Right ventricle myocardium inferior (tissue), 1 donor: ENCODE results near the gene CCND1. TPM values are rescaled to one million over a fixed set of nuclear protein-coding genes. Genes with fewer than 3 reads are reported as not detected.
A peak's percentile ranks its signal among the peaks of the same experiment; 100 is the strongest.

ENCODE experiments used
- ATAC-seq: fragments of 200-7000 bp; cut with Tn5 transposase; one replicate; pipeline ENCODE4 v1.9.1; 2020; ENCODE audit warnings: mild to moderate bottlenecking, moderate library complexity
- DNase-seq: peaks from one replicate; pipeline ENCODE4 v3.0.0; 2021; ENCODE audit errors: missing footprints
- intact Hi-C: fragments of 100-400 bp; cut with DNase I; formaldehyde crosslinking; loops from one replicate; pipeline ENCODE4 v1.11.0; 2022
- long read RNA-seq: library from polyadenylated mRNA; unstranded; transcript quantifications from one replicate; pipeline ENCODE4 v2.0.0, GENCODE V29; 2021
- total RNA-seq: library from RNA; stranded (reverse); fragmentation: NEBNext Ultra II Directional; extraction: Animal tissue kit (Norgen Biotek cat#: 25700); gene quantifications from one replicate; pipeline ENCODE4 v1.2.1, GENCODE V29; 2021
- donor health status: DM: no; HTN: yes; CAD: no; lungs with severe emphysema.

CCND1 gene
- total RNA-seq, result 145 TPM
- long read RNA-seq, full-length matches to known transcripts, result 13 of 58 reads
- long read RNA-seq, partial matches to known transcripts, result 44 of 58 reads
- long read RNA-seq, other reads (novel, unspliced or antisense), result 1 of 58 reads

DNA sequence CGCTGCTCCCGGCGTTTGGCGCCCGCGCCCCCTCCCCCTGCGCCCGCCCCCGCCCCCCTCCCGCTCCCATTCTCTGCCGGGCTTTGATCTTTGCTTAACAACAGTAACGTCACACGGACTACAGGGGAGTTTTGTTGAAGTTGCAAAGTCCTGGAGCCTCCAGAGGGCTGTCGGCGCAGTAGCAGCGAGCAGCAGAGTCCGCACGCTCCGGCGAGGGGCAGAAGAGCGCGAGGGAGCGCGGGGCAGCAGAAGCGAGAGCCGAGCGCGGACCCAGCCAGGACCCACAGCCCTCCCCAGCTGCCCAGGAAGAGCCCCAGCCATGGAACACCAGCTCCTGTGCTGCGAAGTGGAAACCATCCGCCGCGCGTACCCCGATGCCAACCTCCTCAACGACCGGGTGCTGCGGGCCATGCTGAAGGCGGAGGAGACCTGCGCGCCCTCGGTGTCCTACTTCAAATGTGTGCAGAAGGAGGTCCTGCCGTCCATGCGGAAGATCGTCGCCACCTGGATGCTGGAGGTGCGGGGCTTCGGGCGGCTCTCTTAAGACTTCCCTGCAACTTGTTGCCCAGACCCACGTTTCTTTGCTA is at the start of gene CCND1:
TSS of gene CCND1 (plus strand) at position 162 of the 587 bp plus-strand sequence. CDS start at position 320, 158 bp downstream.
- DNase-seq (no peak), ATAC-seq (peak; percentile 44)
- intact Hi-C loops, result loop anchor here (2.0 to 5.0 kb wide), 2 partner anchors 198 to 519 kb away; no protein-coding TSS in a partner anchor

DNA sequence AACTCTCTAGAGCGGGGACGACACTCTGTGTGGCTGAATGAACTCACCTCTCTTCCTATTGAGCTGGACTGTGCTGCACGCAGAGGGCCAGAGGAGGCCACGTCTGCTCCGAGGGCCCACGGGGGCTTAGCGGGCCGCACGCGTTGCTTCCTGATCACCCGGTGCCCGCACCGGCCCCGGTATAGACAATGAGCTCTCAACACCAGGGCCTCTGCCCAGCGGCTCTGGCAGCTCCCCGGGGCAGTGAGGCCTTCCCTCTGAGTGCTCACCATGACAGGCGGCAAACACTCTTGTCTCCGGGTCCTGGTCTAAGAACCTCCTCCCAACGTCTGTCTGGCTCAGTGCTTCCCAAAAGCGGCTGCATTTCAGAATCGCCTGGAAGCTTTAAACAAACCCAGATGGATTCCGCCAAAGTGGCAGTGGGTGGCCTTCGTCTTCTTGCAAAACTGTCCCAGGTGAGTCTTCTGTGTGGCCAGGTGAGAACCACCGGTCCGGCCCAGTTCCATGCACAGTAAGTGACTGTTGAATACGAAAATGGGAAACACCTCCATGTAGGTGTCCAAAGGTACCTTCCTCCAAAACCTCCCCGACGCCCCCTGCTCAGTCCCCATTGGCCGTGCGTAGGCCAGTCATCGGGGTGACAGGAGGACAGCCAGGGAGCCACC is 47.8 kb upstream of the CCND1 start:
- DNase-seq (no peak), ATAC-seq (no peak)
- intact Hi-C loops, result no loop called here

DNA sequence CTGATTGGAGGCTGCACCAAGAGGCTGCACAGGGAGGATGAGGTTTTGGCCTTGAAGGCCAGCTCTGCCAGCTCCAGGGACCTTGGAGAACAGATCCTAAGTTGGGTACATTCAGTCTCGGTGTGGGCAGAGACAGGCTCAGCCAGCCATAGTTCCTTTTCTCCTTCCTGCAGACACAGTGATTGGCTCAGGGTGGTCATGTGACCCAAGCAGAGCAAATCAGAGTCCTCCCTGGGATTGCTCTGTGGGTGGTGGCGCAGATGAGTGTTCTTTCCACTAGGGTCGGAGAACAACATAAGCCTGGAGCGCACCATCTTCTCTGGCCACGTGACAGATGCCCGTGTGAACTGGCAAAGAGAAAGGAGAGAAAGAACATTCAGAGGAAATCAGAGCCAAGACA is 47.1 kb upstream of the CCND1 start:
- ATAC-seq, result no peak
- intact Hi-C loops, result no loop called here
- DNase-seq, result no peak

GRCh38 chr11:69594481-69594880 is 46.5 kb upstream of the CCND1 start:
- intact Hi-C loops, result no loop called here
- ATAC-seq (no peak), DNase-seq (no peak)

DNA sequence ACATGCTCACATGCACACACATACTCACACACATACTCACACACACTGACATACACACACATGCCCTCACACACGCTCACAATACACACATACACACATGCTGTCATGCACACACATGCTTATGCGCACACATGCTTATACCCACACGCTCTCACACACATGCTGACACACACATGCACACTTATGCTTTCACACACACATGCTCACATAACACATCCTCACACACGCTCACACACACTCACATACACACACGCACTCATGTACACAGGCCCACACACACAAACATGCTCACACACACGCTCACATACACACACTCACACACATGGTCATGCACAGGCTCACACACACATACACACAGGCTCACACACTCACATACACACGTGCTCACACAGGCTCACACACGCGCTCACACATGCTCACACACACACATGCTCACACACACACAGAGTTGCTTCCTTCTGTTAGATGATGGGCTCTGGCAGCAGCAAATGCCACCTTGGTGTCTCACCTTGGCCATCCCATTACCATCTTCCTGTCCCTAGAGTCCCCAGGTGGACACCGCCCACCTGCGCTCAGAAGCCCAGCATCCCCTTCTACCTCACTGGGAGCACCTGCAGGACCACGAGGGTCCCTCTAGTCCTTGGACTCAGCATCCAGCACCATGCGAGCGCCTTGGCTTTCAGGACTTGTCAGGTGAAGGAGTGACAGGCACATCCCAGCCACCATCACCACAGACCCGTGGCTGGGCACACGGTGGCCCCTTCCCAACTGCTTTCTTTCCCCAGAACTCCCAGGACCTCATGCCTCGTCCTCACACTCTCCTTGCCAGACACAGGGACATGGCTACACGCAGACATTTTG is 44.9 kb upstream of the CCND1 start:
- ATAC-seq (no peak), DNase-seq (no peak)
- intact Hi-C loops, result no loop called here

GRCh38 chr11:69598147-69598546 is 42.8 kb upstream of the CCND1 start:
- intact Hi-C loops, result no loop called here
- DNase-seq, result no peak
- ATAC-seq, result no peak

DNA sequence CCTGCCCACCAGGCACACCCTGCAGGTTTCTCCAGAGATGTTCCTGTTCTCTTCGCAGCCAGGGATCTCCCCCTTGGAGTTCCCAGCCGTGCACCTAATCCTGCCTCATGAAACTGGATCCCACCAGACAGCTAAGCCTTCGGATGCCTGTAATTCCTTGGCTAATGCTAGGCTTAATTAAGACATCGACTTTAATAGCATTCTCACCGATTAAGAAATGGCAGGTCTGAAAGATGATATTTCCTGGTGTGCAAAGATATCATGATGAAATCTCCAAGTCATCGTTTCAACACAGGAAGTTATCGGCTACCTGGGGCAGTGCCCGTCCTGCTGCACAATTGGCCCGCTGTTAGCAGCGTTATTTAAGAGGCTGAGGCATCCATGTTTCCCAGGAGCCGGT is 41.5 kb upstream of the CCND1 start:
- ATAC-seq (no peak), DNase-seq (no peak)
- intact Hi-C loops, result no loop called here

- intact Hi-C loops, result no loop called here
- DNase-seq, result no peak
- no peak for ATAC-seq
These were observed 41.0 kb upstream of the CCND1 start for GRCh38 chr11:69600001-69600400.

- DNase-seq (no peak), ATAC-seq (no peak)
- intact Hi-C loops, result no loop called here
These were observed 39.7 kb upstream of the CCND1 start for GRCh38 chr11:69601011-69601975.

GRCh38 chr11:69603111-69603836 is 37.7 kb upstream of the CCND1 start:
- DNase-seq, result no peak
- ATAC-seq, result no peak
- intact Hi-C loops, result no loop called here

DNA sequence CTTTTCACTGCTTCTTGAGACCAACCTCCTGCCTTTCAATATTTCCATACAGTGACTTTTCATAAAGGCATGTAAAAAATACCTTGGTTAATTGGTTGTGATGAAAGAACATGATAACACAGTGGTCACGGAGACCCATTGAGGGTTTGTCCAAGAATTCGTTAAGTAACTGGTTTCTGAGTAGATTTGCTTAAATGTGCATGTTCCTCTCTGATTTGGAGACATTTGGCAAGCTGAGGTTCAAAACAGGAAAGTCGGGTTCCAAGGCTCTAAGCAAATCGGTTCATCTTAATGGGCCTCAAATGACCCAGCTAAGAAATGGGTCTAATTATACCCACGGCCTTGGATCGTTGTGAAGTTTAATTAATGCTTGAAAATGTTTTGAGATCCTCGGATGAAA is 36.9 kb upstream of the CCND1 start:
- no peak for DNase-seq
- intact Hi-C loops, result no loop called here
- ATAC-seq, result no peak

GRCh38 chr11:69605737-69606526 is 35.0 kb upstream of the CCND1 start:
- no peak for ATAC-seq
- intact Hi-C loops, result no loop called here
- no peak for DNase-seq

DNA sequence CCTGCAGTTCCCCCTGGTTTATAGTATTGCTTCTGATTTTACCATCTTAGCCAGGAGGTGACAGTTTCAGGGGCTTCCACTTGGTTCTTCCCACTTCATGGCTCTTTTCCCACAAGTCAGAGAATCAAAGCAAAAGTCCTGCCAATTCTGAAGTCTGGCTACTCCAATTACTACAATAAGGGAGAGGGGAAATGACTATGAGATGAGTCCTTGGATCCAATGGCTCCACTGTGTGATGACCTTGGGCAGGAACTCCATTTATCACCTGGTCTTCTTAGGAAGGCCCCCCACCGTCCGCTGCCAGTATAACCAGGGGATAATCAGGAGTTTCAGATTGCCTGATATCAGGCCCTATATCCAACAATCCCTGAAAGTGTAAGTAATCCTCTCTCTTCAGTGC is 31.6 kb upstream of the CCND1 start:
- ATAC-seq (no peak), DNase-seq (no peak)
- intact Hi-C loops, result no loop called here

DNA sequence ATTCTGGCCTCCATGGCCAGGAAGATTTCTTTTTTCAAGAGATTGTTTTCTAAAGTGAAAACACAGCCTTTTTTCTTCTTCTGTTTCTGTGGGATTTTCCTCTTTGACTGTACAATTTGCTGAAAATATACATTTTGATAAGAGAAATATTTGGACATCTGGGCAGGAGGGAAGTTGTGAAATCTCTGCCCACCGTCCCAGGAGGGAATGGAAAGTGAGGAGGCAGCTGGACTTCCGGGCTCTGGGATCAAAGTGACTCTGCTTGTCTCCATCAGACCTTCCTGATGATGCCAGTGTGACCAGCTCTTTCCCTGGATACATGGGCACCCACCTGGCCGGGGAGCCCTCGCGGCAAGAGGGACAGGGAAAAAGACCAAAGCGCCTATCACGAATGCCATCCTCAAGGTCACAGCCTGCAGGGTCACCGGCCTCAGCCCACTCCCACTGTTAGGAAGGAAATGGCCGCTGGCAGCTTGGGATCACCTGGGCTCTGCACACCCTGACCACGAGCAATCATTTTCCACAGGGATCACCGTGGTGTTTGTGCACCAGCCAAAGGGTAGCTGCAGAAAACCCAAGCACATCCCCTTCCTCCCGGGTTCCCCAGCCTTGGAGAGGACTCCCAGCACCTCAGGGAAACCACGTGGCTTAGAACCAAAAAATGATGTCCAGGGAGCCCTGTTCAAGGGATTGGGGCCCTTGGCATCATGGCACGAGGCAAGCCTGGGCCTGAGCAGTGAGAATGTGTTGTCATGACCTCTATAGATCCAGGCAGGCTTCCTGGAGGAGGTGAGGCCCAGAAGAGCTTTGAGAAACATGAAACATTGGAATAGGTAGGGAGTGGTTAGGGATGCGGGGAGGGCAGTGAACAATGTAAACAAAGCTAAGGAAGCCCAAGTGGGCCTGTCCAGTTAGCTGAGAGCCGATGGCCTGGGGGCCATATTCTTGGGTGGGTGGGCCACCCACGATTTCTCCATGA is 29.1 kb upstream of the CCND1 start:
- intact Hi-C loops, result no loop called here
- no peak for DNase-seq
- ATAC-seq, result no peak

GRCh38 chr11:69613594-69613993 is 27.4 kb upstream of the CCND1 start:
- DNase-seq, result no peak
- intact Hi-C loops, result no loop called here
- no peak for ATAC-seq

- ATAC-seq, result no peak
- DNase-seq, result no peak
- intact Hi-C loops, result no loop called here
These were observed 26.9 kb upstream of the CCND1 start for GRCh38 chr11:69614085-69614484.
